Stomach (tissue), 4 donors: ENCODE measurements around the gene PKHD1.

Experiments
- CTCF ChIP-seq, 7 experiments: fragments of 450-650 bp in 4 of 7; fragments of 200-600 bp in 3 of 7; sonication (generic) in 3 of 7; IDR thresholded peaks; one replicate each; pipeline ENCODE4 v1.5.1; 2016 to 2019; ENCODE audit warnings: antibody characterized with exemption in 7 of 7, control low read depth in 2 of 7, mild to moderate bottlenecking in 1 of 7
- EP300 ChIP-seq: sonication (generic); formaldehyde crosslinking; IDR thresholded peaks from one replicate; pipeline ENCODE4 v1.6.1; 2017; ENCODE audit warnings: antibody characterized with exemption
- POLR2A ChIP-seq, 4 donors: fragments of 450-650 bp; IDR thresholded peaks; one replicate each; pipeline ENCODE4 v1.6.1; 2016; ENCODE audit warnings: antibody characterized with exemption in 4 of 4, control low read depth in 2 of 4, mild to moderate bottlenecking in 1 of 4, moderate library complexity in 1 of 4
- POLR2AphosphoS5 ChIP-seq, 3 donors: sonication (generic); formaldehyde crosslinking; IDR thresholded peaks; one replicate each; pipeline ENCODE4 v1.6.1; 2016; ENCODE audit warnings: antibody characterized with exemption in 3 of 3

GRCh38 chr6:51718533-51718932 is 368.9 kb downstream of the PKHD1 start:
- TF ChIP-seq CTCF (IDR thresholded peaks at IDR 0.05) (no peak), EP300 (no peak), POLR2A (IDR thresholded peaks at IDR 0.05) (no peak), POLR2AphosphoS5 (IDR thresholded peaks at IDR 0.05) (no peak)
